GM08714 (cell line): ENCODE data around the gene ELOB.

Source experiments
- H3K4me3 ChIP-seq: fragments of 200-500 bp; sonication (Bioruptor generic); 2 replicates; pipeline ENCODE4 v1.5.1; 2014; ENCODE audit warnings: mild to moderate bottlenecking, low read length, inconsistent platforms
- ZNF274 ChIP-seq: IDR thresholded peaks from 2 replicates; pipeline ENCODE4 v1.6.1; 2012; ENCODE audit warnings: mild to moderate bottlenecking, low read depth, low read length

The ELOB gene

GRCh38 chr16:2777231-2777902, at the start of gene ELOB:
Gene ELOB (minus strand): TSS chr16:2777280. CDS start chr16:2777239, 41 bp downstream.
- no peak for TF ChIP-seq ZNF274
- peak within 1 kb of the TSS; percentile 93 for H3K4me3 ChIP-seq

GRCh38 chr16:2825906-2826305, 48.8 kb upstream of the ELOB start:
- H3K4me3 ChIP-seq, result no peak overlapping the region
- no peak for TF ChIP-seq ZNF274

- no peak overlapping the region for H3K4me3 ChIP-seq
- no peak for TF ChIP-seq ZNF274
These were observed 48.1 kb upstream of the ELOB start for GRCh38 chr16:2825049-2825742.

- TF ChIP-seq ZNF274, result no peak
- no peak overlapping the region for H3K4me3 ChIP-seq
These were observed 47.5 kb upstream of the ELOB start for GRCh38 chr16:2824626-2825025.

- no peak overlapping the region for H3K4me3 ChIP-seq
- TF ChIP-seq ZNF274, result no peak
These were observed 45.4 kb upstream of the ELOB start for GRCh38 chr16:2822496-2822895.

- H3K4me3 ChIP-seq, result no peak overlapping the region
- no peak for TF ChIP-seq ZNF274
These were observed 45.0 kb upstream of the ELOB start for GRCh38 chr16:2822158-2822495.

GRCh38 chr16:2821487-2822157, 44.5 kb upstream of the ELOB start:
- no peak overlapping the region for H3K4me3 ChIP-seq
- TF ChIP-seq ZNF274, result no peak

- TF ChIP-seq ZNF274, result no peak
- no peak overlapping the region for H3K4me3 ChIP-seq
These were observed 43.9 kb upstream of the ELOB start for GRCh38 chr16:2820836-2821486.

GRCh38 chr16:2819939-2820835, 43.1 kb upstream of the ELOB start:
- no peak overlapping the region for H3K4me3 ChIP-seq
- TF ChIP-seq ZNF274, result no peak

- no peak overlapping the region for H3K4me3 ChIP-seq
- TF ChIP-seq ZNF274, result no peak
These were observed 42.3 kb upstream of the ELOB start for GRCh38 chr16:2819179-2819938.

- no peak for TF ChIP-seq ZNF274
- H3K4me3 ChIP-seq, result no peak overlapping the region
These were observed 41.3 kb upstream of the ELOB start for GRCh38 chr16:2818272-2818876.
